ENCODE results near the gene GRM7.

GRM7 gene

DNA sequence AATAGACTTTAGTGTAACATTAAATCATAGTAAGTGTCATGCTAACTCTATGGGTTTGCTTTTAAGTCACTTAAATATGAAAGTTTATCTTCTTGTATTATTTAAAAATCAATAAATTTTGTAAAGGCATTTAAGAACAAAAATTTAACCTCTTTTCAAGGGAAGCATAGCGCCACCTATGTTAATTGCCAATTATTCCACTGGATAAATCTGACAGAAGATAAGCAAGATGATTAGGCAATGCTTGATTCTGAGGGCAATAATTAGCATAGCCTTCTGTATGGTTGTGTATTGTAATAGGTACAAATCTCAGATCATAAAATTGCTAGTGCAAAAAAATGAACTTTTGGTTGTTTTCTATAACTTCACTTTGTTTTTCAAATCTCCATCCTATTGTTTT is 560.1 kb downstream of the GRM7 start:
- DNase-seq = no peak

GRCh38 chr3:7423036-7423435 is 562.1 kb downstream of the GRM7 start:
- DNase-seq = no peak

DNA sequence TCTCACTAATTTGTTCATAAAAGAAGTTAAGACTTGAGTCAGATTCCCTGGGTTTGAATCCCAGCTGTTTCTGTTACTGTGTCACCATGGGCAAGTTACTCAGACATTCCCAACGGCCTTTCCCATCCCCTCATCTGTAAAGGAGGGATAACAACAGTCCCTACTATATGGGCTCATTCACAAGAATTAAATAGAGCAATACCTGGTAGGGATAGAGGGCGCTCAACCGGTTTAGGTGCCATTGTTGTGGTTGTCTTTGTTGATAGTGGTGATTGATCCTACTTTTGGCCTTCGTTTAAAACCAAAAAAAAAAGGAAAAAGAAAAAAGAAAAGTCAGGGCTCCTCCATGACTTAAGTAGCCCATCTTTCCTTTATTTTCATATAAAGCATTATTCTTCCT is 563.1 kb downstream of the GRM7 start:
- DNase-seq = no peak

GRCh38 chr3:7428206-7428718 is 567.3 kb downstream of the GRM7 start:
- no peak for DNase-seq

- DNase-seq = no peak
Measured at GRCh38 chr3:7432610-7433009, 571.7 kb downstream of the GRM7 start.

DNA sequence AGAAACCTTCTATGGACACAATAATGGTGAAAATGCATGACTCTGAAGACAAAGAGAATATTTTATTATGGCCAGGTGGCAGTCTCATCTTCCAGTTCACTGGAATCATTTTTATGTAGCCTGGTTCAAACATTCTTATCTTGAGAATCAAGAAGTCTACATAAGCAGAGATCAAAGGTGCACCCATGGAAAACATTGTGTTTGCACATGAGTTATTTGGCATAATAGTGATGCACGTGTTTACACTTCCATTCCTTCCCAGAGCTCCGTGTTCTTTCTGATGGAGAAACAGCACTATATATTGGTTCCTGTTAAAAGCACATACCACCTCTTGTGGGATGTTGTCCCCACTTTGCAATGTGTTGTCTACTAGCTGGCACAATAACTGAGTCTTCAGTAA is 572.2 kb downstream of the GRM7 start:
- DNase-seq = no peak

- no peak for DNase-seq
Measured at GRCh38 chr3:7436542-7436941, 575.6 kb downstream of the GRM7 start.

DNA sequence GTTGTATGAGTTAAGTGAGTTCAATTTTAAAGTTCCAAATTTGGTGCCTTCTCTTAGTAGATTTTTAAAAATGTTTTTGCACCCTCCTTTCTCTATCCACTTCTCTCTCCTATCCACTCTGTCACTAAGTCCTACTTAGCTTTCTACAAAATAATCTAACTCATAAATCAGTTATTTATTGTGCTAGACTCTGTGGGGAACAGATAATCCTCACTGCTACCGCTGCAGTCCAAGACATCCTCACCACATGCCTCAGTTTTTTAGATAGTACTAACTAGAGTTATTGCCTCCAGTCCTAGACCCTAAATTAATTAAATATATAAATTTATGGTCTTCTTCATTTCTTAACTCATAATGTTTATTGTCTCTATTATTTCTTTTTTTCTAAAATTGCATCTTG is 576.3 kb downstream of the GRM7 start:
- DNase-seq = no peak

DNA sequence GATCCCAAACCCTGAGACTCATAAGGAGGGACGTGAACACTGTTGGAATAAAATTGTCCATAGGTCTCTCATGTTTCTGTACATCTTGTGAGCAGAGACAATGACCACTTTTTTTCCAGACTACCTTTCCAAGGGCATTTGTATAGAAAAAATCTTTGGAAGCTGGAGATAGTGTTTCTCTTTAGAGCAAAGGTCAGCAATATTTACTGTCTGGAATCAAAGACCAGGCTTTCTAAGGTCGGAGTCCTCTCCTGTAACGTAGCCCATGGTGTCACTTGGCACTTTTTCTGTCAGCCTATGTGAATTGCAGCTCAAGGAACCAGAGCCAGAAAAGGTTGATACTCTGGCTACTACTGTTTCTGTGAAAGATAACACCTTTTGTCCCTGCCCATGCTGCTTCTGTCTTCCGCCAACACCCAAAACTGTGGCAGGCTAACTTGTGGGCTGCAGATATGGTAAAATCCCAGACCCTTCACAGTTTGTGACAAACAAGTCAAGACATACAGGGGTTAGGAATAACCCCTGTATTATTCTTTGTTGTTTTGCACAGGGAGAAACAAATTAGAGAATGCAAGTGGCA is 578.3 kb downstream of the GRM7 start:
- DNase-seq = no peak

DNA sequence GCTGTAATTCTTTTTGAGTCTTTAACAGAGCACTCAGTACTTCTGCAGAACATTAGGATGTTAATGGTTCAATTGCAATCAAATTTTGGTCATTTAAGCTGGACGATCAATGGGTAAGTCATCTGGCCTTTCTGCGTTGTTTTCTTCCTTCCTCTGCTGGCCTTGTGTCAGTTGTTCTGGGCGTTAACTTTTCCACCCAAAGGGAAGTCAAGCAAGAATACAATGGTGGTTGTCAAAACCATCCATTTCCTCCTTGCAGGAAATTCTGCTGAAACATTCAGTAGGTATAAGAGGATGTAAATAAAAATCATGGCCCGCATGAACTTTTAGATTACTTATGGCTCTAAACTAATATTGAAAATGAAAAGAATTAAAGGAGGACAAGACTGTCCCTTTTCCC is 584.0 kb downstream of the GRM7 start:
- DNase-seq = no peak

GRCh38 chr3:7445331-7445730 is 584.4 kb downstream of the GRM7 start:
- DNase-seq = no peak

DNA sequence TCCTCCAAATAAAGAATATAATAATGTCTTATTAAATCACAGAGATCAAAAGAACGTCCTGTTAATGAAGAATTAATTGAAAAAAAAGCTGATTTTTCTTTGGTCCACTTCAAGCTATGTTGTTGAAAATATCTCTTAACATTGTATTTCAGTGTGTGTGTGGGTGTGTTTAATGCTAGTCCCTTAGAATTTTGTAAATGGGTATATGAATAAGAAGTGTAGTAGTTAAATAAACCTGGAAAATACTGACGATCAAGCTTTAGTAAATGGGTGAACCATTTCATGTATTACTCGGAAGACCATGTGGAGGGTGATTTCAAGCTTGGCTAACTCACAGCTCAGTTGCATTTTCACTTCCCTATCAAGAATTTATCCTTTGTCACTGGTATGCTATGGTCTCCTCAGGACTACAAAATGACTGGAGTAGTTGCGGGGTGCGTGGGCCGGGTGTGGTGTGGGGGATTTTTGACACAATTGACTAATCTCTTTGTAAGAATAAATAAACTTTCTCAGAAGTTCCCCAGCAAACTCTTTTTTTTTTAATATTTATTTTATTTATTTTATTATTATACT is 586.4 kb downstream of the GRM7 start:
- no peak for DNase-seq

DNA sequence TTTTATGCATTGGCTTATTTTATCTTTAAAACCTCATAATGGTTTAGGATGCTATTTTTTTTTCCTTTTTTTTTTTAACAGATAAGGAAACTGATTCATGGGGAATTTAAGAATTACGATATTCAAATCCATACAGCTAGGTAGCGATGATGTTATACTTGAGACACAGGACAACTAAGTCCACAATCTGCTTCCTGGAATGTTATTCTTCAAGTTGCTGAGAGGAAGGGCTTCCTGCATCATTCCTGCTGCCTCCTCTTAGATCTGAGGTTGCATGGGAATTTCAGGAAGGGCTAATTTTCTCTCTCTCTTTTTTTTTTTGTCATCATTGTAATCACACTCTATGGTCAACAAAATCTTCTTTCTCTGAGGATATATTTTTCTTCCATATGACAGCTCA is 595.5 kb downstream of the GRM7 start:
- DNase-seq = no peak

DNA sequence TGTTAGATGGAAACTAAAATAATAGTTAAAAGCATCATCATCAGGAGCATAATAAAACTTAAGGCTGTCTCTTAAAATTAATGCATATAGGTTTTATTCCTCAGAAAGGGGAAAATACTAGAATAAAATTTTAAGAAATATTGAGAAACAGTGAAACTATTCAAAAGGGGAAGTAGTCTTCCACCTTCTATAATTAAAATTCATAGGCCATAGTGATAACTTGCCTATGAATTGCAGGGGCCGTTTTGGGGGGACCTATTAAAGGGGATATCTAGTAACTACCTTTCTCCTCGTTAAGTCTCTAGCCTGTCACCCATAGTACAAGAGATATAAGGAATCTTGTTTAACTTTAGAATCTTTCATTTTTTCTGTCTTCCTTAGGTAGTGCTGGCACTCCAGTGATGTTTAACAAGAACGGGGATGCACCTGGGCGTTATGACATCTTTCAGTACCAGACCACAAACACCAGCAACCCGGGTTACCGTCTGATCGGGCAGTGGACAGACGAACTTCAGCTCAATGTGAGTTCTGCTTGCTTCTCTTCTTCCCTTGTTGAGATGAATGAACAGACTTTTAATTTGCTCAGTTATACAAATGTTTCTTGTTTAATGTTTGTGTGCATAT is 600.4 kb downstream of the GRM7 start:
- no peak for DNase-seq

- DNase-seq = no peak
Measured at GRCh38 chr3:7469866-7470265, 609.0 kb downstream of the GRM7 start.

DNA sequence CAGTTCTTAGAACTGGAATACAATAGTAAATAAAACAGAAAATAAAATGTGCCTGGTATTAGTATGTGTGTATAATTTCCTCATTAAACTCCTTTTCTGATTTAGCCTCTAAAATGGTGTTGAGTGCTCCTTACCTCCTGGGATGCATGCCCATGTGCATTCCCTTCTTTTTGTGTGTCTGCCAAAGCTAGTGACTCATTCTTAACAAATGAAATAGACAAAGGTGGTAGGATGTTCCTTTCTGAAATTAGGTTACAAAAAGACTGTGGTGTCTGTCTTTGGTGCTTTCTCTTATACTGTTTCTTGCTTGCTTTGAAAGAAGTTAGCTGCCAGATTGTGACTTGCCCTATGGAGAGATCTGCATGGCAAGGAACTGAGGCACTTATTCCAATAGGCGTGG is 623.7 kb downstream of the GRM7 start:
- DNase-seq = no peak

GRCh38 chr3:7487763-7488162 is 626.8 kb downstream of the GRM7 start:
- DNase-seq = no peak

DNA sequence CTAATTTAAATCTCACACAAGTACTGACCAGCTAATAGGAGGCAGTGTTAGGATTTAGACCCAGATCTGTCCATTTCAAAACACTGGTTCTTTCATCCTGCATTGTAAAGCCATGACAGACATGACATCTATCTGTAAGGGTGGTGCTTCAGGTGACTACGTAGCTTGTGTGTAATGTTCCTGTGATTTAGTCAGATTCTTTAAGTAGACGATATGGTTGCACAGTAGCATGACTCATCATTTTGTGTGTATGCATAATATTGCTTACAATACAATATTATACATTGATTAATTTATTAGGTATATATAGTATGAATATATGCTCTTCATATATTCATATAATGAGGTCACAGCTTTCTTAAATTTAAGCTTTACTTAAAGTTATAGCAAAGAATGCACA is 628.5 kb downstream of the GRM7 start:
- DNase-seq = no peak

- DNase-seq = no peak
Measured at GRCh38 chr3:7498715-7499114, 637.8 kb downstream of the GRM7 start.

- DNase-seq = no peak
Measured at GRCh38 chr3:7503431-7503830, 642.5 kb downstream of the GRM7 start.

- no peak for DNase-seq
Measured at GRCh38 chr3:7504886-7505775, 644.2 kb downstream of the GRM7 start.

GRCh38 chr3:7506606-7507180 is 645.8 kb downstream of the GRM7 start:
- no peak for DNase-seq

DNA sequence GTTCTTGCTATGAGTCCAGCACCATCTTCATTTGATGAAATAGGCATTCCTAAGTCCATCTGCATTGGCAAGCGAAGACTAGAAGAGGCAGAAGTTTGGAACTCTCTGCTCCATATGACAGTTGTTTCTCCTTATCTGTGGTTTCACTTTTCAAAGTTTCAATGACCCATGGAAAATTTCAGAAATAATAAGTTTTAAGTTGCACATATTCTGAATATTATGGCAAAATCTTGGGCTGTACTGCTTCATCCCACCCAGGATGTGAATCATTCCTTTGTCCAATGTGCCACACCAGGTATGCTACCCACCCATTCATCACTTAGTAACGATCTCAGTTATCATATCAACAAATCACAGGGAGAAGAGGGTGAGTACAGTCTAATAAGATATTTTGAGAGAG is 647.9 kb downstream of the GRM7 start:
- no peak for DNase-seq
